ENCODE measurements around the gene GPR149. TPM values are rescaled to one million over a fixed set of nuclear protein-coding genes. Genes with fewer than 3 reads are reported as not detected.

Gene GPR149
- total and polyA plus RNA-seq, 2 of the 8 experiments (the other 6 are each of a cell fraction or from before 2014, with no cell fraction given) = not detected

GRCh38 chr3:154361099-154361498, 68.9 kb downstream of the GPR149 start (continued):
- no peak for TF ChIP-seq CHD7 (IDR thresholded peaks at IDR 0.05; ENCODE audit: insufficient replicate concordance, low read length)
- no peak for TF ChIP-seq RNF2 (IDR thresholded peaks at IDR 0.05; ENCODE audit: borderline replicate concordance, low read depth, low read length, missing control alignments, poor library complexity, severe bottlenecking)
- TF ChIP-seq NANOG (IDR thresholded peaks at IDR 0.05; ENCODE audit: insufficient read depth, low read depth, low read length, poor library complexity, severe bottlenecking) = no peak
- TF ChIP-seq EP300 (IDR thresholded peaks at IDR 0.05; ENCODE audit: borderline replicate concordance in 1 of 2, low read depth in 2 of 2, low read length in 2 of 2) = no peak
- no peak for TF ChIP-seq TBP (IDR thresholded peaks at IDR 0.05; ENCODE audit: low read depth, low read length)
- no peak for TF ChIP-seq RXRA (IDR thresholded peaks at IDR 0.05; ENCODE audit: insufficient read depth, low read depth, low read length)
- no peak for TF ChIP-seq KDM5A (IDR thresholded peaks at IDR 0.05; ENCODE audit: low read length)
- no peak for TF ChIP-seq PHF8 (conservative IDR thresholded peaks at IDR 0.05; ENCODE audit: low read depth, low read length)
- no peak for TF ChIP-seq POU5F1 (IDR thresholded peaks at IDR 0.05; ENCODE audit: low read depth, low read length)
- no peak for TF ChIP-seq CTBP2 (IDR thresholded peaks at IDR 0.05; ENCODE audit: borderline replicate concordance, insufficient read depth, insufficient read length, low read length)
- TF ChIP-seq JUN (IDR thresholded peaks at IDR 0.05; ENCODE audit: low read depth, low read length) = no peak

Data from H1 (cell line).